ENCODE measurements around the gene CTSH.

DNA sequence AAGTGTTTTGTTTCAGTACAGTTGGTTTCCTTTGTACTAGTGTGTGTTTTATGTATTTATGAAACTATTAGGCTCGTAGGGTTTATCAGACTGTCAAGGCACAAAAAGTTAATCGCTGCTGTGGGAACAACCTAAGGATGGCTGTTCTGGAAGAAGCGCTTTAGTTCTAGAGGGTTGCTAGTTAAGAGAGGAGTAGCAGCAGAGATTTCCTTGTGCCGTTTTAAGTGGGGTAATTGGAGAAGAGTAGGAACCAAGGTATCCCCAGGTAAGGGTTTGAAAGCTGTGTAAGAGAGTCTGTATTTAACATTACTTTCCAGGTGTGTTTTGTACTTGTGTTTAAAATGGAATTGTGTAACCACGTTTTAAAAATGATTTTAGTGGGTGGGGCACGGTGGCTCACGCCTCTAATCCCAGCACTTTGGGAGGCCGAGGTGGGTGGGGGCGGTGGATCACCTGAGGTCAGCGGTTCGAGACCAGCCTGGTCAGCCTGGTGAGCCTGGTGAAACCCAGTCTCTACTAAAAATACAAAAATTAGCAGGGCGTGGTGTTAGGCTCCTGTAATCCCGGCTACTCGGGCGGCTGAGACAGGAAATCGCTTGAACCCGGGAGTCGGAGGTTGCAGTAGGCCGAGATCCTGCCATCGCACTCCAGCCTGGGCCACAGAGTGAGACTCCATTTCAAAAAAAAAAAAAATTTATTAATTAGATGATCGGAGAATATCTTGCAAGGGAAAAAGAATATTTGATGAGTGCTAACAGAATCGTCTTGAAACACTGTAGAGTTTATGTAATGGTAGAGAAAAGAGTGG is 69.5 kb downstream of the CTSH start:
- TF ChIP-seq CTCF (IDR thresholded peaks at IDR 0.05; ENCODE audit: low read depth, low read length) (no peak), POLR2A (IDR thresholded peaks at IDR 0.05; ENCODE audit: extremely low read depth, insufficient read length) (no peak)

Data from NB4 (cell line).